ENCODE measurements around the gene UBE2F.
"Not testable (repeated sequence)": the region's sequence is repeated elsewhere in the genome, so short reads cannot be mapped to it uniquely, and the experiment has no call there.

The UBE2F gene

GRCh38 chr2:237979331-237979730 is 12.5 kb downstream of the UBE2F start:
- no peak for DNase-seq (ENCODE audit: low read depth in 2 of 2)

- DNase-seq (ENCODE audit: low read depth in 2 of 2), result no peak
These were observed 13.3 kb downstream of the UBE2F start for GRCh38 chr2:237980087-237980486.

GRCh38 chr2:237980751-237981150 is 13.9 kb downstream of the UBE2F start:
- peak in 1 of 2 donors; percentile 19 for DNase-seq (ENCODE audit: low read depth in 2 of 2)

GRCh38 chr2:237981621-237982020 is 14.8 kb downstream of the UBE2F start:
- not testable (repeated sequence) for DNase-seq (ENCODE audit: low read depth in 2 of 2)

GRCh38 chr2:237982039-237982725 is 15.4 kb downstream of the UBE2F start:
- DNase-seq (ENCODE audit: low read depth in 2 of 2), result no peak

- DNase-seq (ENCODE audit: low read depth in 2 of 2), result no peak
These were observed 17.1 kb downstream of the UBE2F start for GRCh38 chr2:237983922-237984321.

GRCh38 chr2:237987268-237987667 is 20.5 kb downstream of the UBE2F start:
- DNase-seq (ENCODE audit: low read depth in 2 of 2), result no peak

GRCh38 chr2:237993701-237994100 is 26.9 kb downstream of the UBE2F start:
- DNase-seq (ENCODE audit: low read depth in 2 of 2), result no peak

- DNase-seq (ENCODE audit: low read depth in 2 of 2), result no peak
These were observed 28.2 kb downstream of the UBE2F start for GRCh38 chr2:237995036-237995435.

GRCh38 chr2:237996021-237996593 is 29.3 kb downstream of the UBE2F start:
- DNase-seq (ENCODE audit: low read depth in 2 of 2), result no peak

GRCh38 chr2:237997521-237997920 is 30.7 kb downstream of the UBE2F start:
- DNase-seq (ENCODE audit: low read depth in 2 of 2), result no peak

GRCh38 chr2:237998530-237998929 is 31.7 kb downstream of the UBE2F start:
- no peak for DNase-seq (ENCODE audit: low read depth in 2 of 2)

- no peak for DNase-seq (ENCODE audit: low read depth in 2 of 2)
These were observed 36.6 kb downstream of the UBE2F start for GRCh38 chr2:238003234-238004031.

- no peak for DNase-seq (ENCODE audit: low read depth in 2 of 2)
These were observed 37.4 kb downstream of the UBE2F start for GRCh38 chr2:238004077-238004830.

GRCh38 chr2:238005528-238005927 is 38.7 kb downstream of the UBE2F start:
- no peak for DNase-seq (ENCODE audit: low read depth in 2 of 2)

GRCh38 chr2:238006510-238006909 is 39.7 kb downstream of the UBE2F start:
- DNase-seq (ENCODE audit: low read depth in 2 of 2), result no peak

- no peak for DNase-seq (ENCODE audit: low read depth in 2 of 2)
These were observed 41.1 kb downstream of the UBE2F start for GRCh38 chr2:238007924-238008323.

GRCh38 chr2:238009563-238009962 is 42.7 kb downstream of the UBE2F start:
- DNase-seq (ENCODE audit: low read depth in 2 of 2), result no peak

GRCh38 chr2:238010572-238010971 is 43.8 kb downstream of the UBE2F start:
- no peak for DNase-seq (ENCODE audit: low read depth in 2 of 2)

GRCh38 chr2:238013806-238014205 is 47.0 kb downstream of the UBE2F start:
- DNase-seq (ENCODE audit: low read depth in 2 of 2), result no peak

GRCh38 chr2:238015705-238016104 is 48.9 kb downstream of the UBE2F start:
- no peak for DNase-seq (ENCODE audit: low read depth in 2 of 2)

- no peak for DNase-seq (ENCODE audit: low read depth in 2 of 2)
These were observed 49.7 kb downstream of the UBE2F start for GRCh38 chr2:238016526-238016925.

Measured in stimulated activated CD8-positive, alpha-beta memory T cell treated with anti-CD3 and anti-CD28 coated beads, Interleukin-2, amount 100 ng/mL, for 48 hours (primary cell).